Left hindlimb (tissue), 1 donor: ENCODE measurements around the gene ADGRB3.
"Not testable (repeated sequence)": the region's sequence is repeated elsewhere in the genome, so short reads cannot be mapped to it uniquely, and the experiment has no call there.

ENCODE experiments used
- DNase-seq: peaks from one replicate; pipeline ENCODE4 v3.0.0-alpha.2; 2018

ADGRB3 gene

GRCh38 chr6:69284176-69284730 is 649.2 kb downstream of the ADGRB3 start:
- DNase-seq, result no peak

DNA sequence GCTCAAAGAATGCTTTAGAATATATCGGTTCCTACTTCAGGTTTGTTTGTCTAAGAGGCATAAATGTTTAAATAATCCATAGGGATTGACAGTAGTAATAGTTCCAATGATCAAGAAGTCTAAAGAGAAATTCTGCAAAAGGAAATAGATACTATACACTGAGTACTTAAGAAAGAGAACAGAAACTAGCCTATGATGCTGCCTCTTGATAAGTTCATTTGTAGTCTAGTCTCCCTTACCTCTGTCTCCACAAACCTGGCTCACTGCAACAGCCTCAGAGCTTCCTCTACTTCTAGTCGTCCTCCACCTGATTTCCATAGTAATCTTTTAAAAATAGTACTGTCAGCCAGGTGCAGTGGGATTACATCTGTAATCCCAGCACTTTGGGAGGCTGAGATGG is 650.0 kb downstream of the ADGRB3 start:
- DNase-seq, result no peak

DNA sequence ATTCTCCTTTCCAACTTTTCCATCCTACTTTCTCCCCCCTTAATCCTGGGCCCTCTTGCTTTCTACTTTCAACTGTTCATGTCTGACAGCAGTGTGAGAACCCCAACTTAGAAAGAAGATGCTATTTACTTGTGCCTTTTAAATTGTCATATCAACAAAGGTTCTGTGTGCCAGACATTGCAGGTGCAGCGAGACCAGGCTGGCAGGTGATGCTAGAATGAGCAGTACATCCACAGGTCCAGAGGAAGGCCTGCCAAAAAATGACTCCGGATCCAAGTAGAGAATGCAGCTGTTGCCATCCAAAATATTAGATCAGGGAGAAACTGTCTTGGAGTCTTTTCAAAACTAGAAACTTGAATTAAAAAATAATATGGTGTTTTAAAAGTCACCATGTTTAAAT is 651.2 kb downstream of the ADGRB3 start:
- DNase-seq, result peak; percentile 27

DNA sequence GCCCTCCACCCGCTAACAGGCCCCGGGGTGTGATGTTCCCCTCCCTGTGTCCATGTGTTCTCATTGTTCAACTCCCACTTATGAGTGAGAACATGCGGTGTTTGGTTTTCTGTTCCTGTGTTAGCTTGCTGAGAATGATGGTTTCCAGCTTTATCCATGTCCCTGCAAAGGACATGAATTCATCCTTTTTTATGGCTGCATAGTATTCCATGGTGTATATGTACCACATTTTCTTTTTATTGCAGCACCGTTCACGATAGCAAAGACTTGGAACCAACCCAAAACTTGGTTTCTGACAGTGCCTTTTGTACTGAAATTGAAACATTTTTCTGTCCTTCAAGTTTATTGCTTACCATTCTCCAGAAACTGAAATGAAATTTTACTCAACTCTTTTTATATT is 653.1 kb downstream of the ADGRB3 start:
- not testable (repeated sequence) for DNase-seq

- peak; percentile 19 for DNase-seq
Measured at GRCh38 chr6:69289689-69290495, 654.8 kb downstream of the ADGRB3 start.

GRCh38 chr6:69293471-69293870 is 658.4 kb downstream of the ADGRB3 start:
- DNase-seq, result no peak

DNA sequence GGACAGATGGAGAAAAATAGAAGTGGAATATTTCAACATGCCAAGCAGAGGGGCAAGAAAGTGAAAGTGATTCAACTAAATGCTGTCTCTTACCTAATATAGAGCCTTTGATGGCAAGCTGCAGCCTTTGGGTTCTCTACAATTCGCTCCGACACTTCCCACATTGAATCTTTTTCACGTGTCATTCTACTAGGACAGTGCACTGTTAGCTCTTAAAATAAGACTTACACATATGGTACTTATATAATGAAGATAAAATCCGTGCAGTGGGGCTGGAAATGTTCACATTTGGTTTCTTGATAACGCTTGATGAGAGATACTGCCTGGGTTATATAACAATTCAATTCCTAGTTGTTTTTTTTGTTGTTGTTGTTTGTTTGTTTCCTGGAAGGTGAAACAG is 659.3 kb downstream of the ADGRB3 start:
- no peak for DNase-seq

DNA sequence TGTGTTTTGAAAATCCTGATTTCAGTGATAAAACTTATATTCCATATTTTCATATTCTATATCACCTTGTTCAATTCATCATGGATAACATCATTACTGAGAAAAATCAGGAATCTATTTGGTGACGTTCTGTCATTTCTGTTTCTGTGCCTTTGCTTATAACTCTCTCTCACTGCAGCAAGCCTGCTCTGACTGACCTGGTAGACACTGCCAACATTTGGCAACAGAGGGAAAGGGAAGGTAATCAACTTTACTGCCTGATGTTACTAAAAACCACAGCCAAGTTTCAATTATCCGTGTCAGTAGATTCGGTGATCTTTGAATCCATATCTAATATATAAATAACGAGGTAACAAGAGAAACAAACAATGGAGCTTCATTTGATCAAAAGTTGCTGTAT is 659.8 kb downstream of the ADGRB3 start:
- DNase-seq, result no peak

DNA sequence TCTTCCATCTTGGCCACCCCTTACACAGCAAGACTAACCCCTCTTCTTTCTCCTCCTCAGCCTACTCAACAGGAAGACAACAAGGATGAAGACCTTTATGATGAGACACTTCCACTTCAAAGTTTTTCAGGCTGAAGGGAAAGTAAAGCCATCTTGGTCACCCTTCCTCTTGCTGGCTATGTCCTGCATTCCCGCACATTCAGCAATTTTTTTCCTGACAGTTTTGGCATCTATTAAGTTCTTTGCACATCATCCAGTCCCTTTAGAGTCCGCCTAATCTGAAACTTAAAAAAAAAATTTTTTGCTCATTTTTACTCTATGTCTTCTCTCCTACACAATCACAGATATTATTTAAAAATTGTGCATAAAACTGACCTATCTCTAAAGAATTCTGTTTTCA is 668.3 kb downstream of the ADGRB3 start:
- DNase-seq, result no peak

GRCh38 chr6:69305456-69305855 is 670.4 kb downstream of the ADGRB3 start:
- no peak for DNase-seq

- no peak for DNase-seq
Measured at GRCh38 chr6:69308584-69308983, 673.5 kb downstream of the ADGRB3 start.

- DNase-seq, result no peak
Measured at GRCh38 chr6:69311888-69312287, 676.8 kb downstream of the ADGRB3 start.

GRCh38 chr6:69314001-69314400 is 678.9 kb downstream of the ADGRB3 start:
- no peak for DNase-seq

DNA sequence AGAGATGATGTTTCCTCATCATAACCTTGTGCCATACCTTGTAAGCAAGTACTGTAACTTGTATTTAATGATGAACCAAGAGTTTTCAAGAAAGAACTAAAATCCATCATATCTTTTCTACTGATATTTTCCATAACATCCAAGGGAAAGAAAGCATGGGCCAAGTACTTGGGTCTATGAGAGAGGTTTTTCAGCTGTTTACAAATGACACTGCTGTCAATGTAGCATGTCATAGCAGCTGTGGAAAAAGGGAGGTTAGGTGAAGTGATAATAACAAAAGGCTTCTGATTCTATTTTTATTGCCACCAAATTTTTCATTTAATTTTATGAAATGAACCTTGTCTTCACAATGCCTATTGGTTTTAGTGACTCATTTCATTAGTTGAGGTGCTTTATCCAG is 679.4 kb downstream of the ADGRB3 start:
- no peak for DNase-seq

- DNase-seq, result no peak
Measured at GRCh38 chr6:69331886-69332285, 696.8 kb downstream of the ADGRB3 start.

DNA sequence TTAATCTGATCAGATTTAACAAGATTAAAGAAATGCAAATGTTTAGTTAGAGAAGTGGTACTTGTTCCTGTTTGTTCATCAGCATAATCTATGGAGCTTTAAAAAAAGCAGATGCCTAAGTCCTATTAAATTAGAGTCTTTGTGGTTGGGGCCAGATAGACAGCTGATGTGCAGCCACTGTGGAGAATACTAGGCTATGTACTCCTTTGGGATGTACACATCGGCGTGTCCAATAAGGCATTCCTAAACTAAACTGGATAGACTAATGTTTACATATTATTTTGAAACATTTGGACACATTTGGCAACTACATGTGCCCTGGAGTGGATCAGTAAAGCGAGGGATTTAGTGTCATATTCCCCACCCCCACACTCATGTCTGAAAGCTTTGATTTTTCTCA is 702.2 kb downstream of the ADGRB3 start:
- no peak for DNase-seq

DNA sequence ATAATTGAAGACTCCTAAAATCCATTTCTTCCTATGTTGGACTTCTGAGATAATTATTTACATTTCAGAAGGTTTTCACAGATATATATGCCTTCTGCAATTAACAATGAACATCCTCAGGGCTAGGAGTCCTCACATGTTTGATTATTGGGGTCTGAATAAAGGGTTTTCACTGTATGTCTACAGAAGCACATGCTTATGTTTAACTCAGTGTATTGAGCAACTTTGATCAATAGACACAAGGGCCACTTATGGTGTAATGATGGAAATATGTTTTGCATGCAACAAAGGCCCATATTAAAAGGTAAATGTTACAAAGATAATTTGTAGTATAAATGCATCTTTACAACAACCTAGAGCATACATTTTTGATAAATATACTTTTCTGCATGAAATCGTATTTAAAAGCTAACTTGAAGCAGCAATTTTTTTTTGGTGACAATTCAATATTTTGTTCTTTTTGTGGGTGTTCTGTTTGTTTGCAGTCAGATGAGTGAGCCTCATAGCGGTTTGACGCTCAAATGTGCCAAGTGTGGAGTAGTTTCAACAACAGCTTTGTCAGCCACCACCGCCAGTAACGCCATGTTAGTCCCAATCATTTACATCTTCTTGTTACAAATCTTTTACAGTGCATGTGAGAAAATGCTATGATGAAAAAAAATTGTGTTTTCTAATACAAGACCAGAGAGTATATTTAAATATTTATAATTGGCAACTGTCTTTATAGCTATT is 703.5 kb downstream of the ADGRB3 start:
- DNase-seq, result no peak

GRCh38 chr6:69339163-69339550 is 704.1 kb downstream of the ADGRB3 start:
- no peak for DNase-seq

DNA sequence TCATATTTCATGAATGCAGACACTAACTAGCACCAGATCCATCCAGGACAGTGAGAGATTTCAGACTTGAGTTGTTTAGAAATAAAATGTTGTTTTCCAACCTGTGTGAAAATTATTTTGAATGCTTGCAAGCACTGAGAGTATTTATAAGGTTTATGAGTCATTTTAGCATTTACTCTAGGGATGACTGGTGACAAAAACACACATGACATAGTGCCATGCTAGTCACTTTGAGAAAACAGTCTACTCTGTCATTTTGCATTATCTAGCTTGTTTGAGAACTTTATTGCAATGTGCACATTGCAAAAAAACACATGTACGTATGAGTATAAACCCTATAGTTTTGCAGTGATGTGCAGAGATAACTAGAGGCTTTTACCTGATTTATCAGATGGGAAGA is 705.1 kb downstream of the ADGRB3 start:
- no peak for DNase-seq

GRCh38 chr6:69343851-69344250 is 708.8 kb downstream of the ADGRB3 start:
- no peak for DNase-seq

DNA sequence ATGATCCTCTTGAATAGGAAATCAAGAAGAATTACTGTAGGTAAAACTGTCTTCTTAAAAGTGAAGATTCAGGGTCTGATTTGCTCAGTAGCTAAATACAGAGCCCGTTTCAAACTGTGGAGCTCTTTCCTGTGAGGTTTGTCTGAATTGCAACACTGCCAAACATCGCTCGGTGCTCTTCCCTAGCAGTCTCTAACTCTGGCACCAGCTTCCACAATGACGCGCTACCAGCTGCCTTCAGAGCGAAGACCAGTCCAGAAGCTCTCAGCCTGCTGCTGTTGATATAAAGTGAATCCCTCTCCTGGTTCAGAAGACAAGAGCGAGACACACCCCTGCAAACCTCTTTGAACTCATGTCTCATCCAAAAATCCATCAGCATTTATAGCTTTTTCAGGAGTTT is 714.7 kb downstream of the ADGRB3 start:
- peak; percentile 66 for DNase-seq

DNA sequence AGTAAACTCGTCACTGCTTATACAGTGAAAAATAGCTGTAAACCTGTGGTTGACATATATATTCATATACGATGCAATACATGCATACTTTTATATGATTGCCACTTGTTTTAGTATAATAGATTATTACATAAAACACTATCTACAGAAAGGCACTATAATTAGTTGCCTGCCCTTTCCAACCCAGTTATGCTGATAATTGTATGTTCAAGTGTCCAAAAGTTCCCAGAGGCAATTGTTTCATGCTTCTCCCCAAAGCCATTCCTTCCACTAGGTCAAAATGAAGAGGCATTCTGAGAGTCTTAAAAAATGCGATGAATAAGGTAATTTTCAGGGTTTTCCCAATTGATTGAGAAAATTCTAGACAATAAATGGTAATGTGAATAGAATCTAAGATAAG is 727.1 kb downstream of the ADGRB3 start:
- no peak for DNase-seq

DNA sequence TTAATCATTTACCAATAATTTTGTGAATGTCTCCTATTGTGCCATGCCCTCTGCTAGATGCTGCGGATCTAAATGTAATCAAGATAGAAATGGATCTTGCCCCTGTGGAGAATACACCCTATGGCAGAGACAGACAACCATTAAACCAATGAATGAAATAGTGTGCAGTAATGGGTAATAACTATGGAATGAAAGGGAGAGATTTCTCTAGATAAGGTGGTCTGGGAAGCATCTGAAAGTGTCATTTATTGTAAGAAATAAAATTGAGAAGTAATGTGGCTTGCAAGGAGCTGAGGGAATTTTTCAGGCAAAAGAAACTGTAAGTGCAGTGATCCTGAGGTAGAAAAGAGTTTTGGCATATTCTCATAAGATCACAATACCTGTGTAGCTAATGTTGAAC is 731.7 kb downstream of the ADGRB3 start:
- no peak for DNase-seq

DNA sequence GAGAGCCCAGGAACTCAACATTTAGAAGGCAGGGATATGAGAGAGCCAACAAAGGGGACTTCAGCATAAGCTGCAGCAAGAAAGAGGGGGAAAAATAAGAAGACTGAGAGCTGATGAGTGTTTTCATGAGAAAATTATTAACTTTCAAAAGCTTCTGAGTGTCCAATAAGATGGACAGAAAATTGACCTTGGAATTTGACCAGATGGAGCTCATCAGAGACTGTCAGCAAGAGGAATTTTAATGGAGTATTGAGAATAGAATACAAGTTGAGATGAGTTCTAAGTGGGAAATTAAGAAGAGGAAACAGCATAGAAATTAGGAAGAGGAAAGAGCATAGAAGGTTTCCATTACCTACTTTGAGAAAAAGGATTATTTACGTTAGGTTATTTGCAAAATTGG is 733.5 kb downstream of the ADGRB3 start:
- no peak for DNase-seq
